Lung (tissue), 12 donors: Measurements from ENCODE around the gene EPN2. TPM values are rescaled to one million over a fixed set of nuclear protein-coding genes. Genes with fewer than 3 reads are reported as not detected.

Experiments
- ATAC-seq: fragments of 200-7000 bp; cut with Tn5 transposase; one replicate; pipeline ENCODE4 v1.9.1; 2020; ENCODE audit warnings: moderate number of reproducible peaks; ENCODE audit not compliant: insufficient read depth, low FRiP score
- DNase-seq, 3 donors: peaks; one replicate each; pipeline ENCODE4 v3.0.0-alpha.2; 2013 to 2017
- H3K27ac ChIP-seq, 2 donors: one replicate each; pipeline ENCODE4 v1.5.1; 2013; ENCODE audit warnings: mild to moderate bottlenecking in 2 of 2, moderate library complexity in 2 of 2, control low read depth in 1 of 2, inconsistent platforms in 1 of 2, low read depth in 1 of 2, low read length in 1 of 2
- H3K27me3 ChIP-seq, 3 donors: one replicate each; pipeline ENCODE4 v1.5.1; 2013; ENCODE audit warnings: low read length in 2 of 3; ENCODE audit not compliant: control insufficient read depth in 3 of 3, insufficient read depth in 3 of 3
- H3K36me3 ChIP-seq, 4 donors: one replicate each; pipeline ENCODE4 v1.5.1; 2013; ENCODE audit warnings: low read length in 4 of 4, mild to moderate bottlenecking in 1 of 4, moderate library complexity in 1 of 4; ENCODE audit not compliant: control insufficient read depth in 4 of 4, insufficient read depth in 4 of 4
- H3K4me1 ChIP-seq, 5 donors: one replicate each; pipeline ENCODE4 v1.5.1; 2013; ENCODE audit warnings: low read length in 5 of 5, mild to moderate bottlenecking in 2 of 5, moderate library complexity in 1 of 5; ENCODE audit not compliant: control insufficient read depth in 5 of 5, insufficient read depth in 5 of 5
- H3K4me3 ChIP-seq: one replicate; pipeline ENCODE4 v1.5.1; 2013; ENCODE audit warnings: mild to moderate bottlenecking, control low read depth, moderate library complexity
- H3K9ac ChIP-seq, 2 donors: one replicate each; pipeline ENCODE4 v1.5.1; 2013; ENCODE audit warnings: low read length in 2 of 2, control low read depth in 1 of 2; ENCODE audit not compliant: insufficient read depth in 1 of 2
- H3K9me3 ChIP-seq, 4 donors: one replicate each; pipeline ENCODE4 v1.5.1; 2013; ENCODE audit warnings: low read length in 3 of 4, mild to moderate bottlenecking in 1 of 4, moderate library complexity in 1 of 4; ENCODE audit not compliant: control insufficient read depth in 4 of 4, insufficient read depth in 3 of 4
- WGBS, 2 donors: extraction: QIAGEN DNeasy Blood & Tissue Kit; methylation state at CpG; one replicate each; pipeline ENCODE4 v1.1.7; 2013; 5-methylcytosine and 5-hydroxymethylcytosine counted together
- polyA plus RNA-seq, 2 donors: library from polyadenylated mRNA; stranded (reverse); fragments of 200-250 nt; gene quantifications; one replicate each; pipeline ENCODE4 v1.2.1, GENCODE V29; 2013
- total RNA-seq, 2 donors: library from RNA; depleted of rRNA in 1 of 2; stranded (reverse); fragments of >200 nt in 1 of 2; gene quantifications; one replicate each; pipeline ENCODE4 v1.2.1, GENCODE V29; 2014 to 2021
- TF ChIP-seq, protein P1 (sequence below): IDR thresholded peaks from 2 replicates; pipeline ENCODE4 v1.5.1; 2012; ENCODE audit warnings: mild to moderate bottlenecking; ENCODE audit errors: control extremely low read depth, extremely low read depth
- donor health status: control.
- donor health status: control.
- donor health status: Bipolar disorder and iron deficiency.
- donor health status: healthy.
- donor health status: DM: yes; HTN: yes; CAD: no.

The EPN2 gene
- total and polyA plus RNA-seq, 4 donors: 16.7 to 73.7 (median 37.4) TPM

GRCh38 chr17:19357761-19358160, 120.6 kb downstream of the EPN2 start:
- Histone ChIP-seq H3K9me3 (no peaks in the 10 kb centered on the region), H3K27ac (no peak overlapping the region), H3K27me3 (no peaks in the 10 kb centered on the region), H3K4me3 (no peak overlapping the region), H3K36me3 (peaks cover 0 to 3% (median 0%) of the 10 kb centered on the region in 4 donors), H3K9ac (no peak overlapping the region), H3K4me1 (peaks cover 0 to 5% (median 0%) of the 10 kb centered on the region in 5 donors)
- ATAC-seq (no peak), DNase-seq (no peak)
- TF ChIP-seq, protein P1, sequence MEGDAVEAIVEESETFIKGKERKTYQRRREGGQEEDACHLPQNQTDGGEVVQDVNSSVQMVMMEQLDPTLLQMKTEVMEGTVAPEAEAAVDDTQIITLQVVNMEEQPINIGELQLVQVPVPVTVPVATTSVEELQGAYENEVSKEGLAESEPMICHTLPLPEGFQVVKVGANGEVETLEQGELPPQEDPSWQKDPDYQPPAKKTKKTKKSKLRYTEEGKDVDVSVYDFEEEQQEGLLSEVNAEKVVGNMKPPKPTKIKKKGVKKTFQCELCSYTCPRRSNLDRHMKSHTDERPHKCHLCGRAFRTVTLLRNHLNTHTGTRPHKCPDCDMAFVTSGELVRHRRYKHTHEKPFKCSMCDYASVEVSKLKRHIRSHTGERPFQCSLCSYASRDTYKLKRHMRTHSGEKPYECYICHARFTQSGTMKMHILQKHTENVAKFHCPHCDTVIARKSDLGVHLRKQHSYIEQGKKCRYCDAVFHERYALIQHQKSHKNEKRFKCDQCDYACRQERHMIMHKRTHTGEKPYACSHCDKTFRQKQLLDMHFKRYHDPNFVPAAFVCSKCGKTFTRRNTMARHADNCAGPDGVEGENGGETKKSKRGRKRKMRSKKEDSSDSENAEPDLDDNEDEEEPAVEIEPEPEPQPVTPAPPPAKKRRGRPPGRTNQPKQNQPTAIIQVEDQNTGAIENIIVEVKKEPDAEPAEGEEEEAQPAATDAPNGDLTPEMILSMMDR: no peak
- WGBS, 2 donors: 80 to 87% methylated on average over 7 of the region's 7 CpGs

DNA sequence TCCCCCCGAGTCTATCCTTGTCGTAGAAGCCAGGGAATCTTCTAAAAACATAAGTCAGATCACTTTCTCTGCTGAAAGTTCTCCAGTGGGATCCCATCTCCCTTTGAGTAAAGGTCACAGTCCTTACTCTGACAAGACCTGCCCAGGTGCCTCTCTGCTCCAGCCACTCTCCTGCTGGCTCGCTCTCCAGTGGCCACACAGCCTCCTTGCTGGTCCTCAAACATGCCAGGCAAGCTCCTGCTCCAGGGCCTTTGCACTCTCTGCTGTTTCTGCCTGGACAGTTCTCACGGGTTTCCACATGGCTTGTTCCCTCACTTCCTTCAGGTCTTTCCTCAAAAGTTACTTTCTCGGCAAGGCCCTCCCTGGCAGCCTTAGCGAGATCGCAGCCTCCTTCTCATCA, 122.0 kb downstream of the EPN2 start:
- ATAC-seq (no peak), DNase-seq (no peak)
- TF ChIP-seq, protein P1: no peak
- H3K9me3 ChIP-seq: no peaks in the 10 kb centered on the region
- peaks cover 0 to 18% (median 10%) of the 10 kb centered on the region in 5 donors for H3K4me1 ChIP-seq
- no peaks in the 10 kb centered on the region for H3K27me3 ChIP-seq
- H3K27ac ChIP-seq: no peak overlapping the region
- H3K4me3 ChIP-seq: no peak overlapping the region
- peaks cover 0 to 3% (median 0%) of the 10 kb centered on the region in 4 donors for H3K36me3 ChIP-seq
- H3K9ac ChIP-seq: no peak overlapping the region
- 84 to 91% methylated on average over 7 of the region's 7 CpGs for WGBS, 2 donors

DNA sequence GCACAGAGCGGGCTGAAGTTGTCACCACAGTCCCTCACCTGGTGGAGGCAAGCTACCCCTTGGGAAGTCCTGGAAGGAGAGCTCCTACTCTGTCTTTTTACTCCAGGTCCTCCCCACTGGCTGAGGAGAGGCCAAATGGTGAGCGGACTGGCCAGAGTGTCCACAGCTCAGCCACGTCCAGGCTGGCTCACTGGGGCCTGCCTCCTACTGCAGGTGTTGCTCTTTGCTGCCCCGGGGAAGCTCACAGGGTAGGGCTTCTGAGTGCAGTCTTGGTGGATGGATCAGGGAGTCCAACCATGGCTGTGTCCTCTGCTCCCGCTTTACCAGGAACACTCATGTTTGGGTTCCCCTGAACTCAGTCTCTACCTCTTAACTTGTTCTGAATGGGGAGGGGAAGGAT, 122.7 kb downstream of the EPN2 start:
- H3K4me1 ChIP-seq: peaks cover 0 to 25% (median 10%) of the 10 kb centered on the region in 5 donors
- DNase-seq: peak in 1 of 3 donors; percentile 10
- no peak overlapping the region for H3K4me3 ChIP-seq
- H3K9me3 ChIP-seq: no peaks in the 10 kb centered on the region
- TF ChIP-seq, protein P1: no peak
- H3K27me3 ChIP-seq: no peaks in the 10 kb centered on the region
- H3K36me3 ChIP-seq: peaks cover 0 to 3% (median 0%) of the 10 kb centered on the region in 4 donors
- H3K9ac ChIP-seq: no peak overlapping the region
- ATAC-seq: no peak
- 94 to 95% methylated on average over 5 of the region's 5 CpGs for WGBS, 2 donors
- H3K27ac ChIP-seq: no peak overlapping the region

DNA sequence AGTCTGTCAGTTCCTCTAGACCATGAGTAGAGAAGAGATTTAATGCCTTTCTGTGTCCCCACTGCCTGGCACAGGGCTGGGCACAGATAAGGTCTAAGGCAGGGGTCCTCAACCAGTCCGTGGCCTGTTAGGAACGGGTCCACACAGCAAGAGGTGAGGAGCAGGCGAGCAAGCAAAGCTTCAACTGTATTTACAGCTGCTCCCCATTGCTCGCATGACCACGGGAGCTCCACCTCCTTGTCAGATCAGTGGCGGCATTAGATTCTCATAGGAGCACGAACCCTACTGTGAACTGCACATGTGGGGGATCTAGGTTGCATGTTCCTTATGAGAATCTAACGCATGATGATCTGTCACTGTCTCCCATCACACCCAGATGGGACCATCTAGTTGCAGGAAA, 123.6 kb downstream of the EPN2 start:
- Histone ChIP-seq H3K9ac (no peak overlapping the region), H3K27ac (peak overlapping the region in 1 of 2 donors; percentile 12), H3K9me3 (no peaks in the 10 kb centered on the region), H3K36me3 (peaks cover 0 to 3% (median 0%) of the 10 kb centered on the region in 4 donors), H3K27me3 (no peaks in the 10 kb centered on the region), H3K4me3 (no peak overlapping the region), H3K4me1 (peaks cover 0 to 30% (median 10%) of the 10 kb centered on the region in 5 donors)
- DNase-seq: no peak
- WGBS, 2 donors: 93 to 96% methylated on average over 8 of the region's 8 CpGs
- no peak for ATAC-seq
- TF ChIP-seq, protein P1: no peak
